Stimulated activated CD8-positive, alpha-beta memory T cell treated with anti-CD3 and anti-CD28 coated beads, Interleukin-2, amount 100 ng/mL, for 48 hours (primary cell): Measurements from ENCODE around the gene FBXO42.

Experiments used
- DNase-seq, 2 donors: peaks; one replicate each; pipeline ENCODE4 v3.0.0-alpha.2; 2020; ENCODE audit warnings: low read depth in 2 of 2

Gene FBXO42

GRCh38 chr1:16244650-16245285, 107.5 kb downstream of the FBXO42 start:
- DNase-seq = no peak

GRCh38 chr1:16243936-16244649, 108.2 kb downstream of the FBXO42 start:
- DNase-seq = peak; percentile 46 to 57

- DNase-seq = no peak
Observed at GRCh38 chr1:16243215-16243610, 109.1 kb downstream of the FBXO42 start.

- no peak for DNase-seq
Observed at GRCh38 chr1:16242556-16243214, 109.6 kb downstream of the FBXO42 start.

- no peak for DNase-seq
Observed at GRCh38 chr1:16241221-16241708, 111.0 kb downstream of the FBXO42 start.

- no peak for DNase-seq
Observed at GRCh38 chr1:16239972-16240491, 112.2 kb downstream of the FBXO42 start.

- DNase-seq = no peak
Observed at GRCh38 chr1:16237343-16237830, 114.9 kb downstream of the FBXO42 start.

GRCh38 chr1:16236511-16237342, 115.6 kb downstream of the FBXO42 start, which contains the start of gene CPLANE2:
CPLANE2 (minus strand) TSS chr1:16237183; CDS start chr1:16236742, 441 bp downstream.
- DNase-seq = peak; percentile 95 to 96

- no peak for DNase-seq
Observed at GRCh38 chr1:16235944-16236510, 116.3 kb downstream of the FBXO42 start.

- DNase-seq = no peak
Observed at GRCh38 chr1:16235347-16235746, 116.9 kb downstream of the FBXO42 start.

- DNase-seq = no peak
Observed at GRCh38 chr1:16233431-16233830, 118.8 kb downstream of the FBXO42 start.

GRCh38 chr1:16232316-16232710, 120.0 kb downstream of the FBXO42 start:
- DNase-seq = no peak

GRCh38 chr1:16231331-16232315, 120.7 kb downstream of the FBXO42 start:
- no peak for DNase-seq

- no peak for DNase-seq
Observed at GRCh38 chr1:16230744-16231143, 121.5 kb downstream of the FBXO42 start.

- no peak for DNase-seq
Observed at GRCh38 chr1:16229976-16230740, 122.1 kb downstream of the FBXO42 start.

- DNase-seq = no peak
Observed at GRCh38 chr1:16226490-16227179, 125.6 kb downstream of the FBXO42 start.

GRCh38 chr1:16226129-16226489, 126.2 kb downstream of the FBXO42 start:
- DNase-seq = no peak

- DNase-seq = no peak
Observed at GRCh38 chr1:16224472-16224871, 127.8 kb downstream of the FBXO42 start.
